ES-I3 (cell line): Measurements from ENCODE around the gene SLC25A29.
"Not testable (repeated sequence)": the region's sequence is repeated elsewhere in the genome, so short reads cannot be mapped to it uniquely, and the experiment has no call there.

Source experiments
- H3K36me3 ChIP-seq: 2 replicates; pipeline ENCODE4 v1.6.1; 2013; ENCODE audit warnings: mild to moderate bottlenecking, low read length, control low read depth, moderate library complexity; ENCODE audit not compliant: insufficient read depth
- H3K4me1 ChIP-seq: 2 replicates; pipeline ENCODE4 v1.6.1; 2013; ENCODE audit warnings: mild to moderate bottlenecking, control low read depth, low read length; ENCODE audit not compliant: insufficient read depth
- H3K9ac ChIP-seq: 2 replicates; pipeline ENCODE4 v1.6.1; 2013; ENCODE audit warnings: low read depth, mild to moderate bottlenecking, low read length, moderate library complexity
- H3K9me3 ChIP-seq: 2 replicates; pipeline ENCODE4 v1.6.1; 2013; ENCODE audit warnings: mild to moderate bottlenecking, low read length, moderate library complexity; ENCODE audit not compliant: control insufficient read depth, insufficient read depth

The SLC25A29 gene

GRCh38 chr14:100306101-100306997 lies at the start of gene SLC25A29:
Gene SLC25A29 (minus strand): TSS chr14:100306444. CDS start chr14:100306232, 212 bp downstream.
- H3K9me3 ChIP-seq: no peaks in the 10 kb centered on the region
- H3K36me3 ChIP-seq: peaks cover 4% of the 10 kb centered on the region
- H3K4me1 ChIP-seq: peaks cover 27% of the 10 kb centered on the region; the same call in 1 of the 2 replicates
- peak within 1 kb of the TSS; percentile 87 for H3K9ac ChIP-seq

GRCh38 chr14:100350986-100351385 lies 44.7 kb upstream of the SLC25A29 start:
- no peaks in the 10 kb centered on the region for H3K4me1 ChIP-seq
- H3K36me3 ChIP-seq: peaks cover 63% of the 10 kb centered on the region
- no peak overlapping the region for H3K9ac ChIP-seq
- no peaks in the 10 kb centered on the region for H3K9me3 ChIP-seq

- Histone ChIP-seq H3K4me1 (no peaks in the 10 kb centered on the region), H3K9ac (no peak overlapping the region), H3K9me3 (no peaks in the 10 kb centered on the region), H3K36me3 (peaks cover 59% of the 10 kb centered on the region)
Observed at GRCh38 chr14:100350276-100350926, 44.2 kb upstream of the SLC25A29 start.

DNA sequence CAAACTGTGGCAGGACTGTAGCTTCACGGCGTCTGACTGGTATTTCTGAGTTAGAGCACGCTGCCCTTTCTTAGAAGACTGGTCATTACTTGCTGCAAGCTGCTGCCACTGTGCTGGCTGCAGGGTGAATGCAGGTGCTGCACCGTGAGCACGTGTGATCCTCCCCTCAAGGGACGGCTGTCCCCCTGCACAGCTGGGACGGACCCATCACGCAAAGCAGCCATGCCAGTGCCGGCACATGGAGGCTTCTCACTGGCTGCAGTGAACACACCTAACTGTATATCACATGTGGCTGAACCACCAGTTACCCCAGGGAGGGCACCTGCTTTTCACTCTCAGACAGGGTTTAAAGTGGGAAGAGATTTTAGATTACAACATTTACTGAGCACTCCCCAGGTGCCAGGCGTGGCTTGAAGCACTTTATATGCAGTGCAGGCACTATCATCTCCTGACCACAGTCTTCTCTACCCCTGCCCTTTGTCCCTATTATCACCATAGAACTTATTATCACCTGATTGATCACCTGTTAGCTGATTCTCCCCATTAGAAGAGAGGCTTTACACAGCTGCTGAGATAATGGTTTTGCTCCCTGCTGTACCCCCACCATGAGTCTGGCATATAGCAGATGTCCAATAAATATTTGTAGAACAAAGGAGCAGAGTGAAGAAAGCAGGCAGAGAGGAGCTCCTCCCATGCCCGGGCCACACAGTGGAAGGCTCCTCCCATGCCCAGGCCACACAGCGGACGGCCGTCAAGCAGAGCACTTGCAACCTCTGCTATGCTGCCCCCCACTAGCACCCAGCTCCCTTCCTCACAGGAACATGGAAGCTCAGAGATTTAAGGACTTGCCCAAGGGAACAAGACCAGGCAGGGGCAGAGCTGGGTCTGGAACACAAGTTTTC lies 42.8 kb upstream of the SLC25A29 start:
- Histone ChIP-seq H3K9ac (no peak overlapping the region), H3K9me3 (no peaks in the 10 kb centered on the region), H3K4me1 (no peaks in the 10 kb centered on the region), H3K36me3 (peaks cover 55% of the 10 kb centered on the region)

DNA sequence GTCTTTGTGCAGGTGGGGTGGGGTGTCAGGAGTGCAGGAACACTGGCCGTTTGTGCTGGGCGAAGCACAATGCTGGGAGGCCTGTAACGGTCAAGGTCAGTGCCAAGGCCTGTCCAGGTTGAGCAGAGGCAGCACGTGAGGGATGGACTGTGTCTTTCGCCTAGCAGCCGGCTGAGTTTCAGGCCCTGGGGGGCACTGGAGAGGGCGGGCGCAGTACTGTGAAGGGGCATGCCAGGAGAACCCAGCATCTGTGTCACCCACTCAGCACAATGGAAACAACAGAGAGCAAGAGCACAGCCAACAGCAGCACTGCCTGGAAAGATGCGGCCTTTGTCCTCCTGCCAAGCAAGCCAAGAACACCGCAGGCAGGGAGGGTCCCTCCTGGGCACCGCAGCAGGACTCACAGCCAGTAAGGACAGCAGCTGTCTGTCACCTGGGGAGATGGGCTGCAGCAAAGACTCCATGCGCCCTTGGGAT lies 42.0 kb upstream of the SLC25A29 start:
- Histone ChIP-seq H3K9me3 (no peaks in the 10 kb centered on the region), H3K9ac (no peak overlapping the region), H3K36me3 (peaks cover 48% of the 10 kb centered on the region), H3K4me1 (no peaks in the 10 kb centered on the region)

- Histone ChIP-seq H3K4me1 (peaks cover 3% of the 10 kb centered on the region; the same call in 1 of the 2 replicates), H3K9ac (no peak overlapping the region), H3K9me3 (no peaks in the 10 kb centered on the region), H3K36me3 (peaks cover 44% of the 10 kb centered on the region)
Observed at GRCh38 chr14:100346306-100347091, 40.3 kb upstream of the SLC25A29 start.

DNA sequence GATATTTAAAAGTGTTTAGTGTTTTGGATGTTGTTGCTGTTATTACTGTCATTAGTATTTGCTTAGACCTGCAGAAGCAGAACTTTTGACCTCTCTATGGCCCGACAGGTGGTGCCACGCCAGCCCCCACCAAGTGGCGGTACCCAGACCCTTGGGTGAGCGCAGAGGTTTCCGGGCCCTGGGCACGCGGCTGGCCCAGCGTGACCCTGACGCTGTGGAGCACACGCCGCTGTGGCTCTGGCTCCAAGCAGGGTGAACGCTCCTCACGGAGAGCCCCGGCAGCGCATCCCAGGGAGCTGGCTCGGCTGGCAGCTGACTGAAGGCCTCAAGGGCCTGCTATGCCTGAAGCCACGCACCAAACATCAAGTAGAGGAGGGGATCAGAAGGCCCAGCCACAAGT lies 39.5 kb upstream of the SLC25A29 start:
- Histone ChIP-seq H3K9me3 (no peaks in the 10 kb centered on the region), H3K4me1 (peaks cover 7% of the 10 kb centered on the region; the same call in 1 of the 2 replicates), H3K9ac (no peak overlapping the region), H3K36me3 (peaks cover 42% of the 10 kb centered on the region)

DNA sequence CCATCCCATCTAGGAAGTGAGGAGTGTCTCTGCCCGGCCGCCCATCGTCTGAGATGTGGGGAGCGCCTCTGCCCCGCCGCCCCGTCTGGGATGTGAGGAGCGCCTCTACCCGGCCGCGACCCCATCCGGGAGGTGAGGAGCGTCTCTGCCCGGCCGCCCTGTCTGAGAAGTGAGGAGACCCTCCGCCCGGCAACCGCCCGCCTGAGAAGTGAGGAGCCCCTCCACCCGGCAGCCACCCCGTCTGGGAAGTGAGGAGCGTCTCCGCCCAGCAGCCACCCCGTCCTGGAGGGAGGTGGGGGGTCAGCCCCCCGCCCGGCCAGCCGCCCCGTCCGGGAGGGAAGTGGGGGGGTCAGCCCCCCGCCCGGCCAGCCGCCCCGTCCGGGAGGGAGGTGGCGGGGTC lies 38.4 kb upstream of the SLC25A29 start:
- not testable (repeated sequence) for H3K9ac ChIP-seq

GRCh38 chr14:100342826-100343225 lies 36.6 kb upstream of the SLC25A29 start:
- H3K36me3 ChIP-seq: peaks cover 32% of the 10 kb centered on the region
- H3K9ac ChIP-seq, H3K9me3 ChIP-seq, H3K4me1 ChIP-seq: not testable (repeated sequence)

More for the DNA sequence above, 38.4 kb upstream of the SLC25A29 start:
- H3K36me3 ChIP-seq: peaks cover 46% of the 10 kb centered on the region
- not testable (repeated sequence) for H3K4me1 ChIP-seq, H3K9me3 ChIP-seq

GRCh38 chr14:100342195-100342594 lies 36.0 kb upstream of the SLC25A29 start:
- H3K36me3 ChIP-seq: peaks cover 30% of the 10 kb centered on the region
- peaks cover 7% of the 10 kb centered on the region; the same call in 1 of the 2 replicates for H3K4me1 ChIP-seq
- no peak overlapping the region for H3K9ac ChIP-seq
- no peaks in the 10 kb centered on the region for H3K9me3 ChIP-seq

DNA sequence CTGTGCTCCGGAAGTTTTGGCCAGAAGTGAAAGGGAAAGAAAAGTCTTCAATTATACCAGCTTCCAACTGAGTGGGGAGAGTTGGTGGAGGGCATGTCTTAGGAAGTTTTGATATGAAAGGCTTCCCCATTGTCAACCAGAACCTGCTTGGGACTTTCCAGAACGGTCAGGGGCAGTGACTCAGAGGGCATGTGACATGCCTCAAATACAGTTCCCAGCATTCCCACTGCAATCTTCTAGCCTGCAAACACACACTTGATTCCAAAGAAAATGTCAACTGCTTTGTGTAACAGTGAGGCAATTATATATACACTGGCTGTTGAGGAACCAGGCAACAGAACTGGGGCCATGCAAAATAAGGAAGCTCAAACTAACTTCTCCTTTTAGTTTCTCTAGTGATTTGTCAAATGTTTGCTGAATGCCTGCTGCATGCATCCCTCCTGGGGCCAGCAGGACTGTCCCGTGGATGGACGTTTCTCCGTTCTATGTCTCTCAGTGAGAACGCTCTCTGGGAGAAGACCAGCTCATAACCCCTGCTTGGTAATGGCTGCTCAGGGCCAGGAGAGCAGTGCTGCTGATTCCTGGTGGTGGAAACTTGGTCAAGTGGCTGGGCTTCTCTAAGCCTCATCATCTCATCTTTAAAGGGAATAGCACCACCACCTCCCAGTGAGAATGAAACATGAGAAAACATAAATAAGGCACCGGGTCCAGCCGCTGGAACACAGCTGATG lies 35.2 kb upstream of the SLC25A29 start:
- H3K9ac ChIP-seq: no peak overlapping the region
- H3K36me3 ChIP-seq: peaks cover 32% of the 10 kb centered on the region
- peaks cover 7% of the 10 kb centered on the region; the same call in 1 of the 2 replicates for H3K4me1 ChIP-seq
- no peaks in the 10 kb centered on the region for H3K9me3 ChIP-seq

DNA sequence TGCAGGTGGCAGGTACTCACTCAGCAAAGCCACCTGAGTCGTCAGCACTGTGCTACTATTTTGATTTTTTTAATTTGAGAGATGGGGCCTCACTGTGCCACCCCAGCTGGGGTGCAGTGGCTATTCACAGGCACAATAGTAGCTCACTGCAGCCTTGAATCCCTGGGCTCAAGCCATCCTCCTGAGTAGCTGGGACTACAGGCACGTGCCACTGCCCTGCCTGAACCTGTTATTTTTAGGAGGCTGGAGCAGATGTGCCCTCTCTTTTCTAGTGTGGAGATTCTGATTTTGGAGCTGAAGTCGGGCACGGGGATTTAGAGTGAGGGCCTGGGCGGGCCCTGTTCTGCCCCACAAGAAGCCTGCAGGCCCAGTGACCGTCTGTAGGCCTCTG lies 34.2 kb upstream of the SLC25A29 start:
- Histone ChIP-seq H3K36me3 (peaks cover 32% of the 10 kb centered on the region), H3K9me3 (no peaks in the 10 kb centered on the region), H3K4me1 (peaks cover 7% of the 10 kb centered on the region; the same call in 1 of the 2 replicates), H3K9ac (no peak overlapping the region)
